BJ (cell line): ENCODE data around the gene FAM81A. TPM values are rescaled to one million over a fixed set of nuclear protein-coding genes. Genes with fewer than 3 reads are reported as not detected.

ENCODE experiments used
- CTCF ChIA-PET: fragments of 350-600 bp; formaldehyde crosslinking; extraction: SDS; loops from one replicate; lab custom pipeline; 2021; ENCODE audit warnings: antibody characterized with exemption, inconsistent platforms; lab: Yijun Ruan, JAX
- POLR2A ChIA-PET: fragments of 300-600 bp; sonication (Branson Sonifier 250); formaldehyde crosslinking; extraction: SDS; loops from one replicate; lab custom pipeline; 2021; ENCODE audit warnings: antibody characterized with exemption; lab: Charles Lee
- DNase-seq: peaks from one replicate; pipeline ENCODE4 v3.0.0-alpha.2; 2011; ENCODE audit warnings: low read depth
- H3K27me3 ChIP-seq: 2 replicates; pipeline ENCODE4 v1.6.0; 2011; ENCODE audit warnings: low read length; ENCODE audit not compliant: control insufficient read depth, insufficient read depth
- H3K36me3 ChIP-seq: 2 replicates; pipeline ENCODE4 v1.5.1; 2011; ENCODE audit warnings: low read length; ENCODE audit not compliant: control insufficient read depth, insufficient read depth
- H3K4me3 ChIP-seq: 2 replicates; pipeline ENCODE4 v1.5.1; 2011; ENCODE audit warnings: low read depth, mild to moderate bottlenecking, control low read depth, low read length
- CTCF ChIP-seq: IDR thresholded peaks from 2 replicates; pipeline ENCODE4 v1.5.1; 2011; ENCODE audit warnings: low read depth, mild to moderate bottlenecking, control low read depth, inconsistent platforms, low read length, moderate library complexity; ENCODE audit not compliant: insufficient read depth
- polyA plus RNA-seq: library from polyadenylated mRNA; depleted of rRNA; stranded (reverse); fragments of >200 nt; gene quantifications from 2 replicates; pipeline ENCODE4 v1.2.3, GENCODE V29; 2011

Gene FAM81A
- polyA plus RNA-seq, 1 experiment: not detected

DNA sequence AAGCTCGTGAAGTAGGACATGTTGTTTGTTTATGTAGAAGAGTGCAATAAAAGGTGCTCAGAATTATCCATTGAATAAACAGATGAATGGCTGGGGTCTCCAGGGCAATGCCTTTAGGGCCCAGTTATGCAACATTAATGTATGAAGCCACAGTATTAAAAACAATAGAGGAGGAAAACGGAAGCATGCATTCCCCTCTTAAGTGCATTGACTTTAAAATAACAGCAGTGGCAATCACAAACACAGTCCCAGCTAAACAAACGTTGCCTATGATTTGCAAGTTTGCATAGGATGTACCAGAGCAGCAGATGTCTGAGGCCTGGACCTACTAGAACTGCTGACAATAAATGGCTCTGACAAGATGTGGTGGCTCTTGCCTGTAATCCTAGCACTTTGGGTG, 113.0 kb downstream of the FAM81A start:
- Histone ChIP-seq H3K4me3 (no peak overlapping the region), H3K36me3 (no peaks in the 10 kb centered on the region), H3K27me3 (no peaks in the 10 kb centered on the region; the same call in 1 of the 2 replicates)
- ChIA-PET POLR2A (interaction anchor here (0.6 kb wide), 1 partner anchor 478 kb away, joined by 7 read pairs; no protein-coding TSS in a partner anchor), CTCF (interaction anchor here (1.2 kb wide), 1 partner anchor 18 kb away, joined by 4 read pairs; no protein-coding TSS in a partner anchor)
- no peak for DNase-seq
- no peak for TF ChIP-seq CTCF

DNA sequence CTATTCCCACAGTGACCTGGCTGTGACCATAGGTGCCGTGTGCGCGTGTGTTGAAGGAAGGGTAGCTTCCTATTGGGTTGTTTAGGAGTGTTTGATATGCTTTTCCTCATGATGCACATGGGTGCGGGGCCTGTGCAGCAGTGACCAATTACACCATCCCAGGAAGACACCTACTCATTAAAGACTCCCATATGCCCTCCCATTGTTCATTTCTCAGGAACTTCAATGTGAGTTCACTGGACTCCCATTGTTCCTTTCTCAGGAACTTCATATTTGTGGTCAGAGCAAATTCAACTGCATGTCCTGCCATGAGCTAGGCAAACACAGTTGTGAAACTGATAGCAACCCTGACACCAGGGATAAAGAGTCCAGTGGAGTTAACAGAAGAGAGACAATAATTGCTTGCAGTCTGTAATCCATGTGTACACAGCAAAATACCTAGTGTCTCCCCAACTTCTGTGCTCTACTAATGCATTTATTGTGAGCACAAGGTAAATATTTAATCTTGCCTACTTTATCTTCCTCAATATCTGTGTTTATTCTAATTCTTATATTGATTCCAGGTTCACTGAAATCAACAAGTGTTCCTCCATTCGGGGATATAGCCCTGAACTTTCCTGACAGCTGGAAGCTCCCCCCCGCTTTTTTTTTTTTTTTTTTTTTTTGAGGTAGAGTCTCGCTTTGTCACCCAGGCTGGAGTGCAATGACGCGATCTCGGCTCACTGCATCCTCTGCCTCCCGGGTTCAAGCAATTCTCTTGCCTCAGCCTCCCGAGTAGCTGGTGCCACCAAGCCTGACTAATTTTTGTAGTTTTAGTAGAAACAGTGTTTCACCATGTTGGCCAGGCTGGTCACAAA, 116.1 kb downstream of the FAM81A start:
- ChIA-PET CTCF (interaction anchor here (1.7 kb wide), 1 partner anchor 25 kb away, joined by 4 read pairs; no protein-coding TSS in a partner anchor), POLR2A (interaction anchor here (0.5 kb wide), 1 partner anchor 1835 kb away, joined by 5 read pairs; no protein-coding TSS in a partner anchor)
- H3K4me3 ChIP-seq: no peak overlapping the region
- TF ChIP-seq CTCF: no peak
- no peaks in the 10 kb centered on the region for H3K36me3 ChIP-seq
- H3K27me3 ChIP-seq: no peaks in the 10 kb centered on the region
- DNase-seq: no peak

DNA sequence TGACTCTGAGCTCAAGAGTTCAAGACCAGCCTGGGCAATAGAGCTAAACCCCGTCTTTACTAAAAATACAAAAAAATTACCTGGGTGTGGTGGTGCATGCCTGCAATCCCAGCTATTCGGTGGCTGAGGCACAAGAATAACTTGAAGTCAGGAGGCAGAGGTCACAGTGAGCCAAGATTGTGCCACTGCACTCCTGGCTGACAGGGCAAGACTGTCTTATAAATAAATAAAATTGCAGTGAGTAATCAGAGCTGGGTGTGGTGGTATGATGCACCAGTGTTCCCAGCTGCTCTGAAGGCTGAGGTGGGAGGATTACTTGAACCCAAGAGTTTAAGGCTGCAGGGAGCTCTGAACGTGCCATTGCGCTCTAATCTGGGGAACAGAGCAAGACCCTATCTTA, 117.7 kb downstream of the FAM81A start:
- H3K4me3 ChIP-seq: no peak overlapping the region
- no peak for TF ChIP-seq CTCF

GRCh38 chr15:59556380-59556779, 118.4 kb downstream of the FAM81A start:
- no peak for TF ChIP-seq CTCF
- Histone ChIP-seq H3K27me3 (no peaks in the 10 kb centered on the region), H3K36me3 (no peaks in the 10 kb centered on the region), H3K4me3 (no peak overlapping the region)
- ChIA-PET CTCF (interaction anchor here (1.7 to 2.1 kb wide), 2 partner anchors 23 to 28 kb away, joined by 4 to 9 read pairs; no protein-coding TSS in a partner anchor), POLR2A (no interaction called here)
- no peak for DNase-seq

More for the DNA sequence above, 117.7 kb downstream of the FAM81A start:
- H3K27me3 ChIP-seq: no peaks in the 10 kb centered on the region
- no peaks in the 10 kb centered on the region for H3K36me3 ChIP-seq
- CTCF ChIA-PET: interaction anchor here (1.0 to 2.1 kb wide), 3 partner anchors 23 to 42 kb away, joined by 4 to 9 read pairs (median 7); no protein-coding TSS in a partner anchor
- DNase-seq: no peak
- POLR2A ChIA-PET: no interaction called here

DNA sequence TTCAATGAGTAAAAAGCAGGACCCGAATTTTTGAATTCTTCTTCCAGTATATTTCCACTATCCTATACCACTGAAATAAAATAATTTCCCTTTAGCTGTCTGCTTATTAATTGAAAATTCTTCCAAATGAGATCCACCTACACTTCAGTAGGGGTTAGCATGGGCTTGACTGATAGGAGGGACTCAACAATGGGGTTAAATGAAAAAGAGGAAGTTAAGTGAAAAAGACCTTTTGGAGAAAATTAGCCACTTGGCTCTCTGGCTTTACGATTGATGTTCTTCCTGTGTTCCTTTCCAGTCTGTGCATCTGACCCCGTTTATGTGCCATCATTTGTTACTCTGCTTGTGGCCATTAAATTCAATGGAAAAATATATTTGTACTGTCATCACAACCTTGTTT, 119.6 kb downstream of the FAM81A start:
- Histone ChIP-seq H3K36me3 (no peaks in the 10 kb centered on the region), H3K27me3 (no peaks in the 10 kb centered on the region), H3K4me3 (no peak overlapping the region)
- ChIA-PET CTCF (interaction anchor here (2.1 kb wide), 1 partner anchor 25 kb away, joined by 9 read pairs; no protein-coding TSS in a partner anchor), POLR2A (no interaction called here)
- no peak for DNase-seq
- TF ChIP-seq CTCF: no peak
